Activated gamma-delta T cell treated with Interleukin-2 at 50 U/mL for 16 hours (primary cell): ENCODE measurements around the gene PHACTR4.
"Not testable (repeated sequence)": the region's sequence is repeated elsewhere in the genome, so short reads cannot be mapped to it uniquely, and the experiment has no call there.

Source experiments
- DNase-seq: peaks from one replicate; pipeline ENCODE4 v3.0.0-alpha.2; 2020

Gene PHACTR4

GRCh38 chr1:28373450-28373849 lies 3.9 kb downstream of the PHACTR4 start:
- DNase-seq, result not testable (repeated sequence)

- no peak for DNase-seq
Observed at GRCh38 chr1:28374297-28374696, 4.8 kb downstream of the PHACTR4 start.

GRCh38 chr1:28375598-28375997 lies 6.1 kb downstream of the PHACTR4 start:
- DNase-seq, result not testable (repeated sequence)

- not testable (repeated sequence) for DNase-seq
Observed at GRCh38 chr1:28376195-28376594, 6.7 kb downstream of the PHACTR4 start.

- no peak for DNase-seq
Observed at GRCh38 chr1:28378906-28379305, 9.4 kb downstream of the PHACTR4 start.

DNA sequence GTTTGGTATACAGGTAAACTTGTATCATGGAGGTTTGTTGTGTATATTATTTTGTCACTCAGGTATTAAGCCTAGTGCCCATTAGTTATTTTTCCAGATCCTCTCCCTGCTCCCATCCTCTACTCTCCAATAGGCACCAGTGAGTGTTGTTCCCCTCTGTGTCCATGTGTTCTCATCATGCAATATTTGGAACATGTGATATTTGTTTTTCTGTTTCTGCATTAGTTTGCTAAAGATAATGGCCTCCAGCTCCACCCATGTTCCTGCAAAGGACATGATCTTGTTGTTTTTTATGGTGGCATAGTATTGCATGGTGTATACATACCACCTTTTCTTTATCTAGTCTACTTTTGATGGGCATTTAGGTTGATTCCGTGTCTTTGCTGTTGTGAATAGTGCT lies 10.9 kb downstream of the PHACTR4 start:
- DNase-seq, result no peak

DNA sequence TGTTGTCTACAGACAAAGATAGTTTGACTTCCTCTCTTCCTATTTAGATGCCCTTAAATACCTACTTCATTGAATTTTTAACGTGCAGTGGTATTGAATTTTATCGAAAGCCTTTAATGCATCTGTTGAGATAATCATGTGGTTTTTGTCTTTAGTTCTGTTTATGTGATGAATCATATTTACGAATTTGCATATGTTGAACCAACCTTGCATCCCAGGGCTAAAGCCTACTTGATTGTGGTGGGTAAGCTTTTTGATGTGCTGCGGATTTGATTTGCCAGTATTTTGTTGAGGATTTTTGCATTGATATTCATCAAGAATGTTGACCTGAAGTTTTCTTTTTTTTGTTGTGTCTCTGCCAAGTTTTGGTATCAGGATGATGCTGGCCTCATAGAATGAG lies 14.2 kb downstream of the PHACTR4 start:
- not testable (repeated sequence) for DNase-seq

DNA sequence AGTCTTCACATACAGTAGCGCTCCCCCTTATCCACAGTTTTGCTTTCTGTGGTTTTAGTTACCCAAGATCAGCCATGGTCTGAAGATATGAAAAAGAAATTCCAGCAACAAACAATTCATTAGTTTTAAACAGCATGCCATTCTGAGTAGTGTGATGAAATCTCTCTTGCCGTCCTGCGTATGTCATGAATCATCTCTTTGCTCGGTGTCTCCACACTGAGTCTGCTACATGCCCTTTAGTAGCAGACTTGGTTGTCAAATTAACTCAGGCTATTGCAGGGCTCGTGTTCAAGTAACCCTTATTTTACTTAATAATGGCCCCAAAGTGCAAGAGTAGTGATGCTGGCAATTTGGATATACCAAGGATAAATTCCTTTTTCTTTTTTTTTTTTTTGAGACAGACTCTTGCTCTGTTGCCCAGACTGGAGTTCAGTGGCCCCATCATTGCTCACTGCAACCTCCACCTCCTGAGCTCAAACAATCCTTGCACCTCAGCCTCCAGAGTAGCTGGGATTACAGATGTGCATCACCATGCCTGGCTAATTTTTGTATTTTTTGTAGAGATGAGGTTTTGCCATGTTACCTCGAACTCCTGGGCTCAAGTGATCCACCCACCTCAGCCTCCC lies 22.6 kb downstream of the PHACTR4 start:
- DNase-seq, result no peak

DNA sequence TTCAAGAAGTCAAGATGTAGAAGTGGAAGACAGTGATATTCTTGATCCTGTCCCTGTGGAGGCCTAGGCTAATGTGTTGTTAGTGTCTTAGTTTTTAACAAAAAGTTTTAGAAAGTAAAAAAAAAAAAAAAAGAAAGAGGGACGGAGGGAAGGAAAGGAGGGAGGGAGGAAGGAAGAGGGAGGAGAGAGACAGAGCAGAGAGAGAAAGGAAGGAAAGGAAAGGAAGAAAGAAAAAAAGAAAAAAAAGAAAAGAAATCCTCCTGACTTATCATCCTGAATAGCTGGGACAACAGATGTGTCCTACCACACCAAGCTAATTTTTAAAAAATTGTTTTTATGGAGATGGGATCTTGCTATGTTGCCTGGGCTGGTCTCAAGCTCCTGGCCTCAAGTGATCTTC lies 24.6 kb downstream of the PHACTR4 start:
- no peak for DNase-seq

DNA sequence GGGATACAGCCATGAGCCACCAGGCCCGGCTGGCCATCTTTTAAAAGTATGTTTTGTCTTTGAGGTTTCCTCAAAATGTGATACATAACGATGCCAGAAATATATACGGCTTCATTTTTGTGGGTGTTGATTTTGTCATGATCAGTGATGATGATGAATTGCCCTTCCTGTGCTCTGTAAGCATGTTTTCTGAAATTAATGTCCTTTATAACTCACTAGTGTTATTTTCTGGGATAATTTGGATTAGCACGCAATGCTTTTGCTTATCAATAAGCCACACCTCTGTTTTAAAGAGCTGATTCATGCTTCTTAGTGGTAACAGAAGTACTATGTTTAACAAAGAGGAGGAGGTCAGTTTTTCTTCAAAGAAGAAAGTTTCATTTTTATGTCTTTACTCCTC lies 25.6 kb downstream of the PHACTR4 start:
- no peak for DNase-seq

GRCh38 chr1:28401760-28402159 lies 32.2 kb downstream of the PHACTR4 start:
- no peak for DNase-seq

GRCh38 chr1:28409090-28409489 lies 39.5 kb downstream of the PHACTR4 start:
- DNase-seq, result no peak

GRCh38 chr1:28411656-28412055 lies 42.1 kb downstream of the PHACTR4 start:
- DNase-seq, result no peak

DNA sequence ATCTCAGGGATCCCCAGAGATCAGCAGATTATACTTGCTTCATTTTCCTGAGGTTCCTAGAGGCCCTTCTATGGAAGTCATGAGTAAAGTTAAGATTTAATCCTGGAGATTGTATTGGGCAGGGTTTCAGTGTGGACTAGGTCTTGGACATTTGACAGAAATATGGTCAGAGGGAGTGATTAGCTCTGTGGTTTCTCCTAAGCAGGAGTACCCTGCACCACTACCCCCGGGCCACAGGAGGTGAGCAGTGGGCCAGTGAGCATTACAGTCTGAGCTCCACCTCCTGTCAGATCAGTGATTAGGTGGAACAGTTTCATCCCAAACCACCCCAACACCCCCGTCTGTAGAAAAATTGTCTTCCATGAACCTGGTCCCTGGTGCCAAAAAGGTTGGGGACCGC lies 43.2 kb downstream of the PHACTR4 start:
- no peak for DNase-seq

- DNase-seq, result no peak
Observed at GRCh38 chr1:28416509-28417194, 47.1 kb downstream of the PHACTR4 start.

DNA sequence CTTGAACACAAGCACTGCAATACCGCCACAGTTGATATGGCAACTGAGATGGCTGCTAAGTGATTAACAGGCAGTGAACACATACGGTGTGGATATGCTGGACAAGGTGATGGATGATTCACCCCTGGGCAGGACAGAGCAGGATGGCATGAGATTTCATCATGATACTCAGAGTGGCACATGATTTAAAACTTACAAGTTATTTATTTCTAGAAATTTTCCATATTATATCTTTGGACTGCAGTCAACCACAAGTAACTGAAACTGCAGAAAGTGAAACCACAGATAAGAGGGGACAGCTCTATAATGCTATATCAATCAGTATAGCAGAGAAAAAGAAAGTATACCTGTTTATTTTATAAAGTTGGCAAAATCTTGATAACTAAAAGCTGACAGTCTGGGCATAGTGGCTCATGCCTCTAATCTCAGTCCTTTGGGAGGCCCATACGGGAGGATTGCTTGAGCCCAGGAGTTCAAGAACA lies 47.9 kb downstream of the PHACTR4 start:
- no peak for DNase-seq

- no peak for DNase-seq
Observed at GRCh38 chr1:28417926-28418637, 48.5 kb downstream of the PHACTR4 start.

GRCh38 chr1:28421744-28422143 lies 52.2 kb downstream of the PHACTR4 start:
- DNase-seq, result no peak

DNA sequence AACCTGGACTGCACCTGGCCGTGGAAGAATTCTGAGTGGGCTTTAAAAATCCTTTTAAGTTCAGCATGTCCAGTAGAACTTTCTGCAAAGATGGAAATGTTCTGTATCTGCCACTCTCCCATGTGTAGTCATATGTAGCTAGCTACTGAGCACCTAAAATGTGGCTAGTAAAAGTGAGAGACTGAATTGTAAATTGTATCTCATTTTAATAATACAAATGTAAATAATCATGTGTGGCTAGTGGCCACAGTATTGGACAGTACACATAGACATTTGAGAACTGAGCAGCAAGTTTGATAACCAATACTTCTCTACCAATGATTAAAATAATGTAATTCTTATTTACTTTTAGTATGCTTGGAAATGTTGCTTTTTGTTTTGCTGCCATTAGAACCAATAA lies 57.3 kb downstream of the PHACTR4 start:
- no peak for DNase-seq

GRCh38 chr1:28428012-28428411 lies 58.5 kb downstream of the PHACTR4 start:
- no peak for DNase-seq

DNA sequence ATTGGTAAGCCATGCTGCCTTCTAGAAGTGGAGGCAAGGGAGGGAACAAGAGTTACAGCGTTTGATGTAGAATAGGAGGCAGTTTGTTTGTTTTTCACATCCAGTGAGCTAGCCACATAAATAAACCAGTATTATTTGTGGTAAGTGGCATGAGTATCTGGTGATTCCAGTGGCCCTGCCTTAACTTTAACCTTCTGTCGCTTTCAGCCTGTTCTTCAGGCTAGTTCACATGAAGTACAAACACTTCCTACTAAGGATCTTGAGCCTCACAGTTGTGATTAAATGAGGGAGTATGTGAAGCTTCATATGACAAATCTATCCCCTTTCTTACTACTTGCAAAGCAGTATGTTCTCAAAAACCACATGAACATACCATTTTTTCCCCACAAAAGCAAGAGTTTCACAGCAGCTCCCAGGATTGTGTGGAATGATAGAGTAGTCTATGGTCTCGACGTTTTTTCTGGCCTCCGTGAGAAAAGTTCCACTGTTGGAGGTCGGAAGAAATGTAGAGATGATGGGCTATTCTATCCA lies 59.5 kb downstream of the PHACTR4 start:
- DNase-seq, result no peak

DNA sequence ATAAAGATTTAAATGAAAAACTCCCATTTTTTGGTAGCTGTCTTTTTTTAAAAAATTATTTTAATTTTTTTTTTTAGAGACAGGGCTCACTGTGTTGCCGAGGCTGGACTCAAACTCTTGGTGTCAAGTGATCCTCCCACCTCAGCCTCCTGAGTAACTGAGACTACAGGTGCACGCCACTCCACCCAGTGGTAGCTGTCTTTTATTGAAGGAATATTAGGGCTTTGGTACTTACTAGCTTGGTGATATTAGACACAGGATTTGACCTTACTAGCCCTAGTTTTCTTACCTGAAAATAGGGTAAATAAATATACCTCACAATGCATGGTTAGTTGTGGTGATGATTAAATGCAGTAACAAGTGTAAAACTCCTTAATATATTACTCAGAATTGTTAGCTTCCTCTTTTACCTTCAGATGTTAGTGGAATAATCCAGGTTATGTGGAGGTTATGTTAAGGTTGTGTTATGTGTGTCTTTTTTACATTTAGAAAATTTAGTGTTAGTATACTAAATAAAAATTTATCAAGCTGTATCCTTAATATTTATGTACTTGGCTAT lies 66.8 kb downstream of the PHACTR4 start:
- DNase-seq, result no peak

DNA sequence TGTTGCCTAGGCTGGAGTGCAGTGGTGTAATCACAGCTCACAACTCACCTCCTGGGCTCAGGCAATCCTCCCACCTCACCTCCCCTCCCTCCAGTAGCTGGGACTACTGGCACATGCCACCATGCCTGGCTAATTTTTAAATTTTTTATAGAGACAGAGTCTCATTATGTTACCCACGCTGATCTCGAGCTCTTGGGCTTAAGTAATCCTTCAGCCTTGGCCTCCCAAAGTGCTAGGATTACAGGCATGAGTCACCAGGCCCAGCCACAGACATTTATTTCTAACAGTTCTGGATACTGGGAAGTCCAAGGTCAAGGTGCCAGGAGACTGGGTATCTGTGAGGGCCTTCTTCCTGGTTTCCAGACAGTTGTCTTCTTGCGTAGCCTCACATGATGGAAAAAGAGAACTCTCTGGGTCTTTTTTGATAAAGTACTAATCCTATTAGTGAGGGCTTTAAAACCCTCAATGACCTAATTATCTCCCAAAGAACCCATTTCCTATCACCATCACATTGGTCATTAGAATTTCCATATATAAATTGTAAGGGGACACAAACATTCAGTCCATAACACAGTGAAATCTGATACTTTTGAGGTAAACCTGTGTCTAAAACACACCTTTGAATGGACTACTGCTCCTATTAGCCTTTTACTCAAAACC lies 67.9 kb downstream of the PHACTR4 start:
- no peak for DNase-seq
